ENCODE data around the gene ARHGEF37. TPM values are rescaled to one million over a fixed set of nuclear protein-coding genes. Genes with fewer than 3 reads are reported as not detected.

Gene ARHGEF37
- total RNA-seq, 1 experiment from 2014 or later, result 0.70 TPM

- no peak overlapping the region for H3K4me3 ChIP-seq (ENCODE audit: low read depth, low read length)
- Mint-ChIP-seq H3K4me1 (ENCODE audit: low read depth, unreplicated experiment) (no peaks in the 10 kb centered on the region), H3K27me3 (ENCODE audit: insufficient read depth, unreplicated experiment) (no peaks in the 10 kb centered on the region), H3K4me3 (ENCODE audit: unreplicated experiment) (no peak overlapping the region), H3K36me3 (ENCODE audit: insufficient read depth, unreplicated experiment) (no peaks in the 10 kb centered on the region), H3K9me3 (ENCODE audit: unreplicated experiment) (no peaks in the 10 kb centered on the region), H3K27ac (ENCODE audit: unreplicated experiment) (no peak overlapping the region)
- no peaks in the 10 kb centered on the region for H3K4me1 ChIP-seq
- H3K36me3 ChIP-seq (ENCODE audit: control insufficient read depth, insufficient read depth, low read length), result no peaks in the 10 kb centered on the region
- POLR2A ChIA-PET, result no interaction called here
- no peak for DNase-seq
- 0 out of 2 replicates have a peak, but pooled peaks cover 3% of the 10 kb centered on the region for H3K9me3 ChIP-seq
- intact Hi-C loops (cut with micrococcal nuclease; ENCODE audit: unreplicated experiment), result no loop called here
- H3K27me3 ChIP-seq (replicated peaks; ENCODE audit: control insufficient read depth, insufficient read depth, low read length), result no peaks in the 10 kb centered on the region
- no peak for TF ChIP-seq CTCF (IDR thresholded peaks at IDR 0.05; ENCODE audit: insufficient read depth in 1 of 2, low read depth in 1 of 2, low read length in 1 of 2, severe bottlenecking in 1 of 2, unreplicated experiment in 1 of 2)
- BruUV-seq (replicated peaks), result no TSS peak
- CTCF ChIA-PET, result no interaction called here
These were observed 70.4 kb downstream of the ARHGEF37 start for GRCh38 chr5:149651686-149652085.

GRCh38 chr5:149652697-149653096, 71.4 kb downstream of the ARHGEF37 start:
- ChIA-PET CTCF (interaction anchor here (1.1 kb wide), 1 partner anchor 20 kb away, joined by 3 read pairs; no protein-coding TSS in a partner anchor), POLR2A (no interaction called here)
- DNase-seq, result no peak
- Histone ChIP-seq H3K27me3 (replicated peaks; ENCODE audit: control insufficient read depth, insufficient read depth, low read length) (no peaks in the 10 kb centered on the region), H3K9me3 (0 out of 2 replicates have a peak, but pooled peaks cover 3% of the 10 kb centered on the region), H3K36me3 (ENCODE audit: control insufficient read depth, insufficient read depth, low read length) (no peaks in the 10 kb centered on the region), H3K4me1 (no peaks in the 10 kb centered on the region), H3K4me3 (ENCODE audit: low read depth, low read length) (no peak overlapping the region)
- no peaks in the 10 kb centered on the region for H3K4me1 Mint-ChIP-seq (ENCODE audit: low read depth, unreplicated experiment)
- TF ChIP-seq CTCF (IDR thresholded peaks at IDR 0.05; ENCODE audit: insufficient read depth in 1 of 2, low read depth in 1 of 2, low read length in 1 of 2, severe bottlenecking in 1 of 2, unreplicated experiment in 1 of 2), result no peak
- no TSS peak for BruUV-seq (replicated peaks)
- no peak overlapping the region for H3K27ac Mint-ChIP-seq (ENCODE audit: unreplicated experiment)
- H3K4me3 Mint-ChIP-seq (ENCODE audit: unreplicated experiment), result no peak overlapping the region
- H3K9me3 Mint-ChIP-seq (ENCODE audit: unreplicated experiment), result no peaks in the 10 kb centered on the region
- intact Hi-C loops (cut with micrococcal nuclease; ENCODE audit: unreplicated experiment), result no loop called here
- no peaks in the 10 kb centered on the region for H3K36me3 Mint-ChIP-seq (ENCODE audit: insufficient read depth, unreplicated experiment)
- no peaks in the 10 kb centered on the region for H3K27me3 Mint-ChIP-seq (ENCODE audit: insufficient read depth, unreplicated experiment)

GRCh38 chr5:149654231-149654630, 72.9 kb downstream of the ARHGEF37 start:
- TF ChIP-seq CTCF (IDR thresholded peaks at IDR 0.05; ENCODE audit: insufficient read depth in 1 of 2, low read depth in 1 of 2, low read length in 1 of 2, severe bottlenecking in 1 of 2, unreplicated experiment in 1 of 2), result no peak
- no TSS peak for BruUV-seq (replicated peaks)

More at GRCh38 chr5:149654231-149654630, 72.9 kb downstream of the ARHGEF37 start:
- CTCF ChIA-PET, result no interaction called here
- intact Hi-C loops (cut with micrococcal nuclease; ENCODE audit: unreplicated experiment), result no loop called here
- H3K36me3 Mint-ChIP-seq (ENCODE audit: insufficient read depth, unreplicated experiment), result no peaks in the 10 kb centered on the region
- Histone ChIP-seq H3K9me3 (0 out of 2 replicates have a peak, but pooled peaks cover 3% of the 10 kb centered on the region), H3K27me3 (replicated peaks; ENCODE audit: control insufficient read depth, insufficient read depth, low read length) (no peaks in the 10 kb centered on the region), H3K36me3 (ENCODE audit: control insufficient read depth, insufficient read depth, low read length) (no peaks in the 10 kb centered on the region), H3K4me3 (ENCODE audit: low read depth, low read length) (no peak overlapping the region), H3K4me1 (no peaks in the 10 kb centered on the region)
- H3K4me1 Mint-ChIP-seq (ENCODE audit: low read depth, unreplicated experiment), result no peaks in the 10 kb centered on the region
- H3K27ac Mint-ChIP-seq (ENCODE audit: unreplicated experiment), result no peak overlapping the region
- no peaks in the 10 kb centered on the region for H3K9me3 Mint-ChIP-seq (ENCODE audit: unreplicated experiment)
- POLR2A ChIA-PET, result no interaction called here
- no peaks in the 10 kb centered on the region for H3K27me3 Mint-ChIP-seq (ENCODE audit: insufficient read depth, unreplicated experiment)
- DNase-seq, result no peak
- H3K4me3 Mint-ChIP-seq (ENCODE audit: unreplicated experiment), result no peak overlapping the region

All from Caco-2 (cell line).